KOPT-K1 (cell line): ENCODE measurements around the gene NAT8L.

Experiments
- H3K27ac ChIP-seq: fragments of 200-600 bp; sonication (generic); 2 replicates; pipeline ENCODE4 v1.5.1; 2016; ENCODE audit warnings: antibody characterized with exemption, mild to moderate bottlenecking, low read depth, low read length; ENCODE audit not compliant: poor library complexity, severe bottlenecking
- H3K36me3 ChIP-seq: fragments of 200-600 bp; sonication (generic); 2 replicates; pipeline ENCODE4 v1.5.1; 2017; ENCODE audit warnings: antibody characterized with exemption, mild to moderate bottlenecking, low read length, moderate library complexity; ENCODE audit not compliant: insufficient read depth
- H3K9me3 ChIP-seq: fragments of 200-600 bp; sonication (generic); 2 replicates; pipeline ENCODE4 v1.5.1; 2017; ENCODE audit warnings: antibody characterized with exemption, low read length, mild to moderate bottlenecking; ENCODE audit not compliant: insufficient read depth, poor library complexity, severe bottlenecking

Gene NAT8L

GRCh38 chr4:2103127-2103842 lies 44.2 kb downstream of the NAT8L start:
- H3K9me3 ChIP-seq = peaks cover 32% of the 10 kb centered on the region
- H3K36me3 ChIP-seq = no peaks in the 10 kb centered on the region
- H3K27ac ChIP-seq = no peak overlapping the region

DNA sequence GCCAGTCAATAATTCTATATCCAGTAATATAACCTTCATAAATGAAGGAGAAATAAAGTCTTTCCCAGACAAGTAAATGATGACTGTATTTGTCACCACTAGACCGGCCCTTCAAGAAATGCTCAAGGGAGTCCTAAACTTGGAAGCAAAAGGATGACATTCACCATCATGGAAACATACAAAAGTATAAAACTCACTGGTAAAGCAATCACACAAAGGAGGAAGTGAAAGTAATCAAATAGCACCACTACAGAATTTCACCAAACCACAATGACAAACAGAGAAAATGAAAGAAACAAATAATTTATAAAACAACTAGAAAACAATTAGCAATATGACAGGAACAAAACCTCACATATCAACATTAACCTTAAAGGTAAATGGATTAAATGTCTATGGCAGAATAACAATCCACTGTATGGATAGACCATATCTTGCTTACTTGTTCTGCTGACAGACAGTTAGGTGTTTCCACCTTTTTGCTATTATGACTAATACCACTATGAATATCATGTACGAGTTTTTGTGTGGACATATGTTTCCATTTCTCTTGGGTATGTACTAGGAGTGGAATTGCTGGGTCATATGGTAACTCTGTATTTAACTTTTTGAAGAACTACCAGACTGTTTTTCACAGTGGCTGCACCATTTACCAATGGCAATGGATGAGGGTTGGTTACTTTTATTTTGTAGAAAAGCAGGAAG lies 44.9 kb downstream of the NAT8L start:
- Histone ChIP-seq H3K36me3 (no peaks in the 10 kb centered on the region), H3K27ac (no peak overlapping the region), H3K9me3 (peaks cover 32% of the 10 kb centered on the region)

- peaks cover 32% of the 10 kb centered on the region for H3K9me3 ChIP-seq
- H3K27ac ChIP-seq = no peak overlapping the region
- H3K36me3 ChIP-seq = no peaks in the 10 kb centered on the region
These were observed 45.6 kb downstream of the NAT8L start for GRCh38 chr4:2104556-2105345.

DNA sequence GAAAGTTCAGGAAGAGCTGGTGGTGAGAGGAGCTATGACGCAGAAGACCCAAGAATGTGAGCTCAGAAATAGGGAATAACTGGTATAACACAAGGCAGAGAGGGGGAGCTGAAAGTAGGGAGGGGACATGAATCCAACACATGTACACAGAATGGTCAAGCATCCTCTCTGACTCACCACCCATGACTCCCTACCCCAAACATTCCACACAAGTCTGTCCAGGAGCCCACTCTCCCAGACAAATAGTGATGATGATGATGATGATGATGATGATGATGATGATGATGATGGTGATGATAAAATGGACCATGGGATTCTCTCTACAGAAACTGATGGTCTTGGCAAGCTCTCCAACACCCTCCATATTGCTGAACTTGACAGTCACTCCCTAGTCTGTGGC lies 46.4 kb downstream of the NAT8L start:
- Histone ChIP-seq H3K36me3 (no peaks in the 10 kb centered on the region), H3K9me3 (peaks cover 32% of the 10 kb centered on the region), H3K27ac (no peak overlapping the region)

- Histone ChIP-seq H3K9me3 (no peaks in the 10 kb centered on the region), H3K27ac (no peak overlapping the region), H3K36me3 (no peaks in the 10 kb centered on the region)
These were observed 57.7 kb downstream of the NAT8L start for GRCh38 chr4:2116687-2117400.
